H7 (cell line): ENCODE measurements around the gene VSIR. TPM values are rescaled to one million over a fixed set of nuclear protein-coding genes. Genes with fewer than 3 reads are reported as not detected.

ENCODE experiments used
- DNase-seq: peaks from one replicate; pipeline ENCODE4 v3.0.0; 2012
- H3K27me3 ChIP-seq: 2 replicates; pipeline ENCODE4 v1.6.0; 2011; ENCODE audit warnings: mild to moderate bottlenecking, low read length; ENCODE audit not compliant: control insufficient read depth, insufficient read depth
- H3K36me3 ChIP-seq: replicated peaks from 2 replicates; pipeline ENCODE4 v1.5.1; 2011; ENCODE audit warnings: low read length; ENCODE audit not compliant: control insufficient read depth, insufficient read depth
- H3K4me3 ChIP-seq: 2 replicates; pipeline ENCODE4 v1.5.1; 2011; ENCODE audit warnings: low read depth, mild to moderate bottlenecking, control low read depth, low read length, moderate library complexity; ENCODE audit not compliant: insufficient read depth
- total RNA-seq: library from RNA; depleted of rRNA; stranded (reverse); fragments of >200 nt; shearing (Covaris generic); gene quantifications from 2 replicates; pipeline ENCODE4 v1.2.3, GENCODE V29; 2014; rRNA removed

The VSIR gene
- total RNA-seq, 1 experiment from 2014 or later = 0.31 TPM

GRCh38 chr10:71708301-71708703, 65.0 kb downstream of the VSIR start:
- Histone ChIP-seq H3K36me3 (no peaks in the 10 kb centered on the region), H3K27me3 (no peaks in the 10 kb centered on the region), H3K4me3 (no peak overlapping the region)
- DNase-seq = peak; percentile 95

DNA sequence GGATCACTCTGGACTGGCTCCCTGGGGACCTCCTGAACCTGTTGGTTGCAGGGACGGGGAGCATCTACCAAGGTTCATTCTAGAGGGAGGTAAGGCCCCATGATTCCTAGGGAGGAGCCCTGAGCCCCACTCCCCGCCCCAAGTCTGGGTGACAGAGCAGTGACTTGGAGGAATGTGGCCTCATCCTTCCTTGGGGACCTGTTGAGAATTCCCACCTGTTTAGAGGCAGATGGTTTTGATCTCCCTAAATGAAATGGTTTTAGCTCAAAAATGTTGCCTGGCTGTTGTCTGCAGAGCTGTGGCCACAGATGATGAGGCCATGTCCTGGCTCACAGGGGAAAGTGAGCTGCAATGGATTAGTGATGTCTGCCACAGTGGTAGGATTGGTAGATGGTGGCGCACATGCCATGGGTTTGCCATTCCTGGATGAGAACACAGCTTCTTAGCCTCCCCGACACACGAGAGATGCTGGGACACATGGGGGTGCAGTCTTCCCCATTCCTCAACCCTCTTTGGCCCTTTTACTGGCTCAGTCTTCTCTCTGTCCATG, 66.0 kb downstream of the VSIR start:
- no peak for DNase-seq
- H3K4me3 ChIP-seq = no peak overlapping the region
- no peaks in the 10 kb centered on the region for H3K27me3 ChIP-seq

DNA sequence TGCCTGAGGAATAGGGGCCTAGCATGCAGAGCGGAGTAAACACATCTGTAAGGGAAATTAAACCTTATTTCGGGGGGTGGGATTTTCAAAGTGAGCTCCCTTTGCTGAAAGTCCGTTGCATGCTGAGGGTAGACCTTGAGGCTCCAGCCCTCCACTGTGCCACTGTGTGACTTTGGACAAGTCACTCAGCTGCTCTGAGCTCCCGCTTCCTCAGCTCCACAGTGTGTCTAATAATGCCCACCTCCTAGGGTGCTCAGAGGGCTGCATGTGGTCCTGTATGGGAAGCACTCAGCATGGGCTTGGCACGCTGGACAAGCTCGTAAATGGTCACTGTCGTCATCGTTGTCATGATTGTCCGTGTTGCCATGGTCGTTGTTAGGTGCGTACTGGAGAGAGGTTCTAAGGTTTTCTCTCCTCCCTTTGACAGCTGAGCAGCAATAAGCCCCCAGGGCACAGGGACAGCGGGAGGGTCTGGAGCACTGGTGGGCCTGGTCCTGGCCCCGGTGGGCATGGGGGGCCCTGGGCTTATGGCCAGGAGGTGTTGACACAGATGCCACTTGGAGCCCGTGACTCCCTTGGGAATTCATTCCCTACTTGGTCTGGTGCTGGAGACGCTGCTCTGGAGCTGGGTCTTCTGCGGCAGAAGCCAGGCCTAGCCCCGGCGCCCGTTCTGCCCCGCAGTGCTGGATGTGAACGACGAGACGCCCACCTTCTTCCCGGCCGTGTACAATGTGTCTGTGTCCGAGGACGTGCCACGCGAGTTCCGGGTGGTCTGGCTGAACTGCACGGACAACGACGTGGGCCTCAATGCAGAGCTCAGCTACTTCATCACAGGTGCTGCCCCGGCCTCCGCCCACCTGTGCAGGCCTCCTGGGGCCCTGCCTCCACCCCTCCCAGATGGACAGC, 66.9 kb downstream of the VSIR start:
- H3K4me3 ChIP-seq = no peak overlapping the region

More for the DNA sequence above, 66.0 kb downstream of the VSIR start:
- H3K36me3 ChIP-seq = no peaks in the 10 kb centered on the region

GRCh38 chr10:71705582-71705981, 67.7 kb downstream of the VSIR start:
- no peak overlapping the region for H3K4me3 ChIP-seq
- DNase-seq = no peak
- H3K36me3 ChIP-seq = no peaks in the 10 kb centered on the region
- no peaks in the 10 kb centered on the region for H3K27me3 ChIP-seq

More for the DNA sequence above, 66.9 kb downstream of the VSIR start:
- DNase-seq = no peak
- no peaks in the 10 kb centered on the region for H3K27me3 ChIP-seq
- H3K36me3 ChIP-seq = no peaks in the 10 kb centered on the region

DNA sequence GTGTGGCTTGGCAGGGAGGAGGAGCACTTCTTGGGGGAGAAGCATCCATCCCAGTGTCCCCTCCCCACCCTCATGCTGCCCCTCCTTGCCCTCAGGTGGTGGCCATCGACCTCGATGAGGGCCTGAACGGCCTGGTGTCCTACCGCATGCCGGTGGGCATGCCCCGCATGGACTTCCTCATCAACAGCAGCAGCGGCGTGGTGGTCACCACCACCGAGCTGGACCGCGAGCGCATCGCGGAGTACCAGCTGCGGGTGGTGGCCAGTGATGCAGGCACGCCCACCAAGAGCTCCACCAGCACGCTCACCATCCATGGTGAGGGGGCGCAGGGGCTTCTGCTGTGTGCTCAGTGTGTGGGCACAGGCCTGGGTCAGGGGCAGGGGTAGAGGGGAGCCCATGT, 68.5 kb downstream of the VSIR start:
- no peaks in the 10 kb centered on the region for H3K36me3 ChIP-seq
- H3K27me3 ChIP-seq = no peaks in the 10 kb centered on the region

GRCh38 chr10:71703577-71703976, 69.7 kb downstream of the VSIR start:
- Histone ChIP-seq H3K27me3 (no peaks in the 10 kb centered on the region), H3K4me3 (no peak overlapping the region), H3K36me3 (no peaks in the 10 kb centered on the region)
- no peak for DNase-seq

More for the DNA sequence above, 68.5 kb downstream of the VSIR start:
- DNase-seq = no peak
- no peak overlapping the region for H3K4me3 ChIP-seq

DNA sequence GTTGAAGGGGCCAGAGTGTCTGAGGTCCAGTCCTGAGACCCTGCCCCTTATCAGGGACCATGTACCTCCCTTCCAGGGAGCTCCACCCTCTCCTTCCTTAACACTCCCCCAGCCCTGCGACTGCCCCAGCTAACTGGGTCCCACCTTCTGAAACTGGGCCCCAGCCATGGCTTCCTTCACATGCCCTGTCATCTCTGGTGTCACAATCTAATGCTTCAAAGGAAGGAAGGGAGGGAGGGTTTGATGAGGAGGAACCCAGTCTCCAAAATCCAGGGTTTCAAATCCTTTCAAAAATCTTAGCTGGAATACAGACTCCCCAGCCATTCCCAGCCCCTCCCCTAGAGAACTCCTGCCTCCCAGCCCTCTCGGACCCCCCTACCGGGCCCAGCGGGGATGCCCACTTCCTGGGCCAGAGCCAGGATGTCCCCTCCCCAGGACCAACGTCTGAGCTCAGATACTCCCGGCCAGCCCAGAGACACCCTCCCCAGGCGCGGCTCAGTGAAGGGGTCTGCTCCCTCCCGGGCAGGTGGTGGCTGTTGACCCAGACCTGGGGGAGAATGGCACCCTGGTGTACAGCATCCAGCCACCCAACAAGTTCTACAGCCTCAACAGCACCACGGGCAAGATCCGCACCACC, 71.7 kb downstream of the VSIR start:
- Histone ChIP-seq H3K27me3 (no peaks in the 10 kb centered on the region), H3K4me3 (no peak overlapping the region), H3K36me3 (no peaks in the 10 kb centered on the region)
- peak; percentile 64 for DNase-seq

DNA sequence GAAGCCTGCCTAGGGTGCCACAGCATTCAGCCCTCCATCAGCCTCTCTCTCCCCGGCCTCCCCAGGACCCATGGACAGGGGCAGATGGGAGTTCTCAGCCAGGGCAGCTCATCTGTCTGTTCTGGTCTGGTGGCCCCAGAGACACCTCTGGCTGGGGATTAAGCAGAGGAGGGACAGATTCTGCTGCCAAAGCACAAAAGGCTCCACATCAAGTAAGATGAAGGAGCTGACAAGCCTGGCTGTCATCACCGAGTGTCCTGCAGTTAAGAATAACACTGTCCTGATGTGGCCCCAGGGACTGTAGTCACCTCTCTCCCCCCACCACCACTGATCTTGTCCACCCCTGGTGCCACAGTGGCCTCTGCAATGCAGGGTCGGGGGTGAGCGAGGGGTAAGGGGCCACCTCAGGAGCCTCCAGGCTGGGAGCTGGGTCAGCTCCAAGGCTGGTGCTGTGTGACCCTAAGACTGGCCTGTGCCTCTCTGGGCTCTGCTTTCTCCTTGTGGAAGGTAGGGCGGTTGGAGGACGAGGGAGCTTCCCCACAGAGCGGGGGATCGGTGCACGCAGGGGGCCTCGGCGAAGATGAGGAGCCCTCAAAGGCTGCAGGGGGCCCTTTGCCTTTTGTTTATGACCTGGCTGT, 72.5 kb downstream of the VSIR start:
- Histone ChIP-seq H3K27me3 (no peaks in the 10 kb centered on the region), H3K36me3 (no peaks in the 10 kb centered on the region), H3K4me3 (no peak overlapping the region)
- no peak for DNase-seq

GRCh38 chr10:71698737-71699136, 74.6 kb downstream of the VSIR start:
- no peak for DNase-seq
- no peaks in the 10 kb centered on the region for H3K27me3 ChIP-seq
- H3K4me3 ChIP-seq = no peak overlapping the region
- no peaks in the 10 kb centered on the region for H3K36me3 ChIP-seq

DNA sequence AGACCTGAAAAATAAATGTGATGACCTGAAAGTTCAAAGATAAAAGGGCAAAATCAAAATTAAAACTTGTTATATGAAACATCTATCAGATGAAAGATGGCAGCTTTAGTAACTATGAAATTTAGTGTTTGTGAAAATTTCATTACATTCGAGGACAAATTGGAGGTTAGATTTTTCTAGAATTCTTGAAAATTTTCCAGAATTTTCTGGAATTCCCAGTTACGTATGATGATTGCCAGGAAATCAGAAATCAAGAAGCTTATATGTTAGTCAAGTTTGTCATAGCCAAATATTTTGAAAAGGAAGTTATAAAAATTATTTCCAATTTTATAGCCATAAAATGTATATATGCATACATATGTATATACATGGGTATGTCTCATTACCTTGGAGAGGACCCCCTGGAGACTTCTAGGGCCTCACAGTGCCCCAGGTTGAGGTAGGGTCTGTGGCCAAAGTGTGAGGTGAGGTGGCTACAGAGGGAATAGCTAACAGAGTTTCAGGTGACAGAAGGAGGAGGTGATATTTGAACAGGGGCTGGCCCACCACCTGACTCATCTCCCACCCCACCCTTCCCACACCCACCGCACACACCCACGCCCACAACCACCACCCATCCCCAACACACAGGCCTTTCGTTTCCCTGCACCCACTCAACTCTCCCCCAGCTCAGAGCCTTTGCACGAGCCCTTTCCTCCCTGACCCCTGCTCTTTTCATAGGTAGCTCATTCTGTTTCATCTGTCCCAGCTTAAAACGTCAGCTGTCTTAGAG, 75.2 kb downstream of the VSIR start:
- no peaks in the 10 kb centered on the region for H3K36me3 ChIP-seq
- no peaks in the 10 kb centered on the region for H3K27me3 ChIP-seq
- H3K4me3 ChIP-seq = no peak overlapping the region
- DNase-seq = no peak

Other genes with a start within 250 kb of the VSIR start
- 0.17 and 0.18 TPM in 2 replicates for gene C10orf105, start 53.7 kb downstream of the VSIR start, total RNA-seq
- 389 and 452 TPM in 2 replicates for gene PSAP, start 77.7 kb upstream of the VSIR start, total RNA-seq
- 4.1 and 4.2 TPM in 2 replicates for gene CHST3, start 190.9 kb upstream of the VSIR start, total RNA-seq